HG02623 (cell line): ENCODE results near the gene LIN7C.
A peak's percentile ranks its signal among the peaks of the same experiment; 100 is the strongest.

Source experiments
- ATAC-seq: cut with Tn5 transposase; IDR thresholded peaks from one replicate; pipeline ENCODE4 v1.9.1; 2021; ENCODE audit warnings: moderate library complexity; ENCODE audit not compliant: unreplicated experiment

The LIN7C gene

DNA sequence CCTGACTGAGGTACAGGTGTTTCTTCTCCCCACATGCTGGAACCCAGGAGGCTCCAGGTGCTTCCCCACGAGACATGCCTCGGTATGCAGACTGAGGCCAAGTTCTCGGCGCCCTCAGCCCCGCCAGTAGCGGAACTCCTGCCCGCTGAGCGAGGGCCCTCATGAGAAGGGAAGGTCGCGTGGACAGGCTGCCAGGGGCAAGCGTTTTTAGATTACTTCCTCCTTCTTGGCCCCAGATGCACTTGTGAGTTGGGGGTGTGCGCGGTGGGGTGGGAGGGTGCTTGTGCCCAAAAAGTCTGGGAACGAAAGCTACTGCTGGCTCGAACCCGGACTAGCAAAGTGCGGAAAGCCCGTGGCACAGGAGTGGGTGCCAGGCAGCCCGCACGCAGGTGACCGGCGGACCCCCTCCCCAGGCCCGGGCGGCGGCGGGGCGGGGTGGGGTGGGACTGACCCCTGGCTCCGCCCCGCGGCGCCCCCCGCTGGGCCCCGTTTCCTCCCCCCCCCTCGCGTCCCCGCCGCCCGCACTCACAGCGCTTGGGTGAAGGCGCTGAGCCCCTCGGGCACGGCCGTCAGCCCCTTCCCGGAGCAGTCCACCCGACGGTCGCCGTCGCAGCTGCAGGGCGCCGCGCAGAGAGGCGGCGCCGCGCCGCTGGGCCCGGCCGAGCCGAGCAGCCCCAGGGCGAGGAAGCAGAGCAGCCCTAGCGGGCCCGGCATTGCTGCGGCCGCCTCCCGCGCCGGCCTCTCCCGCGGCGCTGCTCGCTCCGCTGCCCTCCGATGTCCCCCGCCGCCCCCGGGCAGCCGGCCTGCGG, 34.8 kb downstream of the LIN7C start:
- ATAC-seq = peak; percentile 43

DNA sequence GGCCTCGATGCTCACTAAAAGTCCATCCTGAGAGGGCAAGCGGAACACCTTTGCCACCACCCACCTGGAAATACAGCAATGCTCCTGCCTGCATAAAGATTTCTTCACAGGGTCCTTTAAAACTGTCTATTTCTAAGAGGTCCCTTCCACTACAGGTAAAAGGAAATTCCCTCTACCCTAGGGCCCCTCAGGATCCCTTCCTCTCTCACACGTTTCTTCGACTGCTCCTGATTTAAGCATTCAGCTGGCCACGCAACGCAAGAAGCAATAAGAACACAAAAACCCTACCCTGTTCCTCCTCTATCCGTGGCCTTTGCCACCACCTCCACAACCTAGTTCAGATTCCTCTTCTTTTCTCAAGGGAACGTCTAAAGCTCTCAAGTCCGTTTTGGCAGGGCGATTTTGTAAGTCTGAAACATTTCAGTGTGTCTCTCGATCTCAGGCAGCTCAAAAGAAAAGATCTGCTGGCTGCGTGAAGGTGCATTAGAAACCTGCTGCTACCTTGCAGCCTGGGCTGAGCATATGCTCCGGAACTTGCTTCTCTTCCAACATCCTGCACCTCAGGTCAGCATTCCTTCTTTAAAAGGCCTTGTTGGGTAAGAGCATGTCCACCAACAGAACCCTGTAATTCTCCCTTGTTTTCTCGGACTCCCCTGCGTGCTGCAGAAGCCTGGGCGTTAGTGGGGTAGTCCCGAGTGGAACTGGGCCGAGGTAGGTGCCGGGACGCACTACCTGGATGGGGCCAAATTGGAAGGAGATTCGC, 35.6 kb downstream of the LIN7C start:
- ATAC-seq = no peak

- no peak for ATAC-seq
Observed at GRCh38 chr11:27470166-27470565, 36.4 kb downstream of the LIN7C start.

- ATAC-seq = no peak
Observed at GRCh38 chr11:27468995-27469695, 37.4 kb downstream of the LIN7C start.

DNA sequence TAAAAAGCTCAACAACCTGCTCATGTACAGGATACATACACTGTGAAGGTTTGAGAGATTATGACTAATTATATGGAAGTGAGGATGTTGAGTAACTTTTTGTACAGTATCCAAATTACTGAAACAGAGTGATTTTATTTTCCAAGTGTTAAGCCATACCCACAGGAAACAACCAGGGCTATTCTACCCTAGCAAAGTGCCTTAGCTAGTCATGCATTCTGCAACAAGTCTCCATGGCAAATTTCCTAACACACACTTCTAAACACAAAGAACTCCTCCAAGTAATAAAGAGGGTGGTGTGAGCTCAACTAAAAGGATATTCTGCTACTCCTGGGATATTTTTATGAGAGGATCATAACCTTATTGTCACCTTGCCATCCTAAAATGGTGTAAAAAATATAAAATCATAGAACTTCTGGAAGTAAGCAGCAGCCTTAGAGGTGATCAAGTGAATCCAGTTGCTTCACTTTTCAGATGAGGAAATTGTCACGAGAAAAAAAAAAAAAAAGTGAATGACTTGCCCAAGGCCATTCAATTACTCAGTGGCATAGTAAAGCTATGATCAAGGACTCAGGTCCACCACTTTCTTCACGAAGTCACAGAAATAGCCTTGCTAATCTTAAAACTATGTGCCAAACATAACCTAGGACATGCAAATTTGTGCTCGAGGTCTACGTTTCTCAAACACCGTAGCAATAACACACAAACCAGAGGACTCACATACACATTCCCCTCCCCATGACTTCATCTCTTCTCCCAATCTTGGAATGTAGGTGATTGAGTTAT, 38.2 kb downstream of the LIN7C start:
- ATAC-seq = no peak

DNA sequence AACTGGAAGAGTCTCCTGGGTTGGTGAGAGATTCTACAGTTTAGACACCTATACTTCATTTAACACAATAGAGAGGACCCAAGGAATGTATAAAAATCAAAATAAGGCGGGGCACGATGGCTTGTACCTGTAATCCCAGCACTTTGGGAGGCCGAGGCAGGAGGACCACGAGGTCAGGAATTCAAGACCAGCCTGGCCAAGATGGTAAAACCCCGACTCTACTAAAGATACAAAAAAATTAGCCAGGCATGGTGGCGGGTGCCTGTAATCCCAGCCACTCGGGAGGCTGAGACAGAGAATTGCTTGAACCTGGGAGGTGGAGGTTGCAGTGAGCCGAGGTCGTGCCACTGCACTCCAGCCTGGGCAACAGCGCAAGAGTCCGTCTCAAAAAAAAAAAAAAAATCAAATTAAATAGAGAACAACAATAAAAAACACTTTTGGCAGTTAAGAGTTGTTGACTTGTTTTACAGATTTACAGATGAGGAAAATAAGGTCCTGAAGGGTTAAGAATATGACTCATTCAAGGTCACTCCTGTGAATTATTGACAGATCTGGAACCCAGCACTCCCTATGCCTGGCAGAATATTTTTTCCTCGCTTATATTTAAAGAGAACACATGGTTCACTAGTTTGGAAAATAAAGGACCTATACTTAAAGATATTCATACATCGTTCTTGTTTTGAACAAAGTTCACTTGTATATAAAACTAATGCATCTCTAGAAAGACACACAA, 39.2 kb downstream of the LIN7C start:
- no peak for ATAC-seq

GRCh38 chr11:27466363-27466762, 40.2 kb downstream of the LIN7C start:
- ATAC-seq = no peak

- no peak for ATAC-seq
Observed at GRCh38 chr11:27465629-27466028, 40.9 kb downstream of the LIN7C start.

DNA sequence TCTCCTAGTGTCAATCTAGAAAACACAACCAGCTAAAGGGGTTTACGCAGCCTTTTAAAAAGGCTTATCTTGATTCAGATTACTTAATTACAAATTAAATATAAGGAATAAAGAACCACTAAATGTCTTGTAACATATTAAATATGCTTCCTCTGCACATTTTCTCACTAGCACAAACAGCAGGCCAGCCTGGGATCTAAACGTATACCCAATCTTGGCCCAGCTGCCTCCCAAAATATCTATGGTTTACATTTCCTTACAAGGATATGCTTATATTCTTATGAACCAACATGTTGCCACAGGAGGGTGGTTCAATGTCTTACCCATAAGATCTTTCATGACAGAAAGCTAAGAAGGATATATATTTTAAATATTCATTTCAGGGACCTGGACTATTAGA, 41.7 kb downstream of the LIN7C start:
- no peak for ATAC-seq

- no peak for ATAC-seq
Observed at GRCh38 chr11:27464289-27464696, 42.3 kb downstream of the LIN7C start.

- ATAC-seq = no peak
Observed at GRCh38 chr11:27462543-27462942, 44.0 kb downstream of the LIN7C start.

DNA sequence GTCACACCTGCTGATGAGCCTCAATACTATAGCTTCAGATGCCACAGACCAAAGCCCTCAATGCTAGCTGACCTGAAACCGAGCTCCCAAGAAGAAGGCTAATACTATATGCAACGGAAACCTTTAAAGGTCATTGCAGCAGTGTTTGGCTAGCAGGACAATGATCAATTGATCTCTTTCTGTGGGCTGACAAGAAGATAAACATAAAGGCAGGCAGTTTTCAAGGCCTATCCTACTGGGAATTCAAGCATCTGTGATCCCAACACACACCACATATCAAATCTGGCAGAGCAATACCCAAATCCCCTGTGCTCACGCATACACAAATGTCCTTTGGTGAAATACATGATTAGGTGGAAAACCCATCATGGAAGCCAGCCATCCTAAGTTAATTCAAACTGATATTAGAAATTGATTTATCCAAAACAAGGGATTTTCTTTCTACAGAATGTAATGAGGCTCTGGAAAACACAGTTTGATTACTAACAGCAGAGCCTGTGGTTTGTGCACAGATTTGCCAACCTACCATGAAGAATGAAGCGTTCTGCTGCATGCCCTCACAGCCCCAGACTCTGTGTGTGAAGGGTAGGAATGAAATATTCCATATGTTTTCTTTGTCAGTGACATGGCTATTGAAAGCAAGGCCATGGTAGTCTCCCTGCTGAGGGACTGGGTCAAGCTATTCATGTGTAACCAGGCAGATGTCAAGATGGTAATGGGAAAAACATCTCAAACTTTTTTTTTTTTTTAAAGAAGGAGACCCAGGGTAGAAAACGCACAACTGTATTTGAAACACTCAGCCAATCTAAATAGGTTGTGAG, 46.2 kb downstream of the LIN7C start:
- no peak for ATAC-seq

DNA sequence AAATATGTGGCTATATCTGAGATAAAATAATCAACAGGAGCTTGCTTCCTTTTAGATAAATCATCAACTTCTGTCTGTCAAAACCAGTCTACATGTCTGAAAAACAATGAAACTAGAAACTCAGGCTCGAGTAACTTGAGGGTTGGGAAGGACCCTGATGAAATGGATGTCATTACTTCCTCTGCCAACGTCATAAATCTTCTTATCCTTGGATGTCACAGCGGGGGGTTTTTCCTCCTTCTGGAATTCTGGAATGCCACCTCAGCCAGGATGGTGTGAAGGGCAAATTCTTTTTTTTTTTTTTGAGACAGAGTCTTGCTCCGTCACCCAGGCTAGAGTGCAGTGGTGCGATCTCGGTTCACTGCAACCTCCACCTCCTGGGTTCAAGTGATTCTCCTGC, 47.4 kb downstream of the LIN7C start:
- no peak for ATAC-seq

GRCh38 chr11:27458182-27458581, 48.4 kb downstream of the LIN7C start:
- no peak for ATAC-seq

- no peak for ATAC-seq
Observed at GRCh38 chr11:27456795-27457329, 49.7 kb downstream of the LIN7C start.

DNA sequence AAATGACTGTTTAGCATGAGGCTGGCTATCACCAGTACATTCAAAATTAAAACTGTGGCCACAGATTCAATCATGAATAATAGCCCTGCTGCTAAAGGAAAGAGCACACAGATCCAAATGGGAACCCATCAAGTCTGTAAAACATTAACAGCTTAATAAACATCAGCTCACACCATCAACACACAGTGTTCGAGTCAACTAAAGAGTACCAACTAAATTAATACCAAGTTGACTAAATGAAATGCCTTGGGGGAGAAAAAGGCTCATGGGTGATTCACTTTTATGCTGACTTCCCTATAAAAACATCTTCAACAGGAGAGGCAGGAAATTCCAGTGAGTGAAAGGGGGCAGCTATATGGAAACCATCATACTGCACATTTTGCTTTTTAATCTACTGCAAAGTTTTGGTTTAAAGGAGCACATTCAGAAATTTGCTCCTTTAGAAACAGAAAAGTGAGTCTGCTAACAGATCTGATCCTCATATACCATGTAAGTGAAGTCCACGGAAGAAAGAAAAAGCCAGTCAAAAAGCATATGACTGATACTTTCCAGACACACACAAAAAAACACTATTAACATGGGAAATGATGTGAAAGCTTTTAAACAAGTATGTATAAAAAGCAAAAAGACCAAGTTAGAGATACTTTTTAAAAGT, 50.3 kb downstream of the LIN7C start:
- no peak for ATAC-seq

DNA sequence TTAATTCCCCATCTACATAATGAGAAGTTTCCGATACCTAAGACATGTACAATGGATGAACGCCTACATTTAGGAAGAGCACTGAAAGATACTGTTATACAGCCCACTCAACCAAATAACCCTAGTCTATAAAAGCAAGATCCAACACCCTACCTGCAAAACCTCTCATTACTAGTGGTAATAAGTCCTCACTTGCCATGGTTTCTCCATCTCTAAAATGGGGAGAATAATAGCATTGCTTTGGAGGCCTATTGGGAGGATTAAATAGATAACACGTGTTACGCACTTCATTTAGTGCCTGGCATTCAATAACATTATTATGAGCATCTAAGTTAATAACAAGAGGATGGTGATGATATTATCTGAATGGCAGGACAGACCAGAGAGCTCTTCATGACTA, 50.9 kb downstream of the LIN7C start:
- no peak for ATAC-seq

- ATAC-seq = no peak
Observed at GRCh38 chr11:27453701-27454100, 52.9 kb downstream of the LIN7C start.

DNA sequence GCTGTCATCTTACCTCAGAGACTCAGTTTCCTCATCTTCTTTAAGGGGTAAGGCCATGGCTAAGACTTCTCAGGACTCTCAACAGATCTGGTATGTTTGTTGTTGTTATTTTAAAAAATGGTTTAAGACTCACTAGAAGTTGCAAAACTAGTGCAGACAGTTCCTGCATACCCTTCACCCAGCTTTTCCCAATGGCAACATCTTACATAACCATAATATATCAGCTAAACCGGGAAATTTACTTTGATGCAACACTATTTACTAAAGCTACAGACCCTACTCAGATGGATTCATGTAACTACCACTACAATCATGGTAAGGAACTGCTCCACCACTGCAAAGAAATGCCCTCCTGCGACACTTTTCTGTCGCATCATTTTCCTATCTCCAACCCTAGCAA, 54.4 kb downstream of the LIN7C start:
- no peak for ATAC-seq
